HG03575 (cell line): ENCODE measurements around the gene PAPPA.

Experiments
- ATAC-seq: cut with Tn5 transposase; IDR thresholded peaks from one replicate; pipeline ENCODE4 v1.9.1; 2021; ENCODE audit not compliant: unreplicated experiment, insufficient number of reproducible peaks, low FRiP score; ENCODE audit errors: extremely low read depth

The PAPPA gene

GRCh38 chr9:116178481-116179211 lies 25.1 kb downstream of the PAPPA start:
- no peak for ATAC-seq

- no peak for ATAC-seq
Observed at GRCh38 chr9:116179568-116179967, 26.0 kb downstream of the PAPPA start.

- ATAC-seq, result no peak
Observed at GRCh38 chr9:116181853-116182610, 28.4 kb downstream of the PAPPA start.

- no peak for ATAC-seq
Observed at GRCh38 chr9:116182876-116183275, 29.3 kb downstream of the PAPPA start.

- ATAC-seq, result no peak
Observed at GRCh38 chr9:116187570-116188170, 34.1 kb downstream of the PAPPA start.

- no peak for ATAC-seq
Observed at GRCh38 chr9:116189683-116190082, 36.1 kb downstream of the PAPPA start.

GRCh38 chr9:116190637-116191396 lies 37.2 kb downstream of the PAPPA start:
- no peak for ATAC-seq

- ATAC-seq, result no peak
Observed at GRCh38 chr9:116191576-116192415, 38.2 kb downstream of the PAPPA start.

GRCh38 chr9:116193636-116194035 lies 40.0 kb downstream of the PAPPA start:
- ATAC-seq, result no peak

- ATAC-seq, result no peak
Observed at GRCh38 chr9:116196806-116197205, 43.2 kb downstream of the PAPPA start.

- no peak for ATAC-seq
Observed at GRCh38 chr9:116198344-116198743, 44.8 kb downstream of the PAPPA start.

- ATAC-seq, result no peak
Observed at GRCh38 chr9:116202219-116202912, 48.8 kb downstream of the PAPPA start.

GRCh38 chr9:116204252-116204882 lies 50.8 kb downstream of the PAPPA start:
- no peak for ATAC-seq

GRCh38 chr9:116207371-116208111 lies 54.0 kb downstream of the PAPPA start:
- ATAC-seq, result no peak

- no peak for ATAC-seq
Observed at GRCh38 chr9:116208417-116209232, 55.0 kb downstream of the PAPPA start.

- ATAC-seq, result no peak
Observed at GRCh38 chr9:116209414-116210116, 56.0 kb downstream of the PAPPA start.
